Mammary epithelial cell (primary cell): ENCODE data around the gene NFYA.

Source experiments
- CTCF ChIP-seq, 2 donors: IDR thresholded peaks in 1 of 2; conservative IDR thresholded peaks in 1 of 2; 2 replicates each; pipeline ENCODE4 v1.5.1; 2011 to 2012; ENCODE audit warnings: inconsistent platforms in 2 of 2, low read length in 2 of 2, mild to moderate bottlenecking in 2 of 2, control low read depth in 1 of 2, low read depth in 1 of 2; ENCODE audit not compliant: insufficient read depth in 1 of 2; ENCODE audit errors: extremely low read depth in 1 of 2
- EZH2 ChIP-seq: IDR thresholded peaks from 2 replicates; pipeline ENCODE4 v1.6.1; 2012; ENCODE audit warnings: low read length, inconsistent platforms, borderline replicate concordance

- TF ChIP-seq CTCF (conservative IDR thresholded peaks at IDR 0.05 in 1 of 2, IDR thresholded peaks at IDR 0.05 in 1 of 2; ENCODE audit: extremely low read depth in 1 of 2, insufficient read depth in 1 of 2, low read depth in 1 of 2, low read length in 2 of 2) = peak in 1 of 2 donors; percentile 25
- no peak for TF ChIP-seq EZH2
These were observed 611 bp downstream of the NFYA start for GRCh38 chr6:41073203-41073967.
